SK-N-SH treated with all-trans-retinoic acid at 6 μM for 48 hours (cell line): ENCODE data around the gene GRIA4.

Source experiments
- CREB5 ChIP-seq: fragments of 250-450 bp; sonication (Bioruptor Pico); IDR thresholded peaks from 2 replicates; pipeline ENCODE4 v1.5.1; 2020; ENCODE audit warnings: low read depth, mild to moderate bottlenecking, moderate library complexity
- ESRRG ChIP-seq: fragments of 250-450 bp; sonication (Bioruptor Pico); IDR thresholded peaks from 2 replicates; pipeline ENCODE4 v1.6.1; 2021; ENCODE audit warnings: mild to moderate bottlenecking
- OSR1 ChIP-seq: fragments of 250-450 bp; sonication (Bioruptor Pico); IDR thresholded peaks from 2 replicates; pipeline ENCODE4 v1.8.0; 2022; ENCODE audit warnings: moderate library complexity, mild to moderate bottlenecking, inconsistent platforms
- PATZ1 ChIP-seq: fragments of 250-450 bp; sonication (Bioruptor Pico); IDR thresholded peaks from 2 replicates; pipeline ENCODE4 v1.8.0; 2020; ENCODE audit warnings: mild to moderate bottlenecking, moderate library complexity, borderline replicate concordance
- POU6F1 ChIP-seq: fragments of 250-450 bp; sonication (Bioruptor Pico); IDR thresholded peaks from 2 replicates; pipeline ENCODE4 v1.8.0; 2021; ENCODE audit warnings: low read depth, mild to moderate bottlenecking, moderate library complexity, borderline replicate concordance
- TCF4 ChIP-seq: fragments of 250-450 bp; sonication (Bioruptor Pico); IDR thresholded peaks from 2 replicates; pipeline ENCODE4 v1.8.0; 2021; ENCODE audit warnings: mild to moderate bottlenecking, moderate library complexity, borderline replicate concordance
- ZC3H10 ChIP-seq: fragments of 250-450 bp; sonication (Bioruptor Pico); IDR thresholded peaks from 2 replicates; pipeline ENCODE4 v1.5.1; 2021; ENCODE audit warnings: mild to moderate bottlenecking, moderate library complexity

- TF ChIP-seq PATZ1 (CRISPR knock-in tag), result no peak
- TF ChIP-seq TCF4 (CRISPR knock-in tag), result no peak
- TF ChIP-seq POU6F1 (CRISPR knock-in tag), result no peak
- TF ChIP-seq OSR1 (CRISPR knock-in tag), result no peak
- no peak for TF ChIP-seq CREB5
- no peak for TF ChIP-seq ESRRG (CRISPR knock-in tag)
- TF ChIP-seq ZC3H10, result no peak
These were observed 11.5 kb upstream of the GRIA4 start for GRCh38 chr11:105598371-105598770.
